Type B pancreatic cell (in vitro differentiated cells): Measurements from ENCODE around the gene MFSD6. TPM values are rescaled to one million over a fixed set of nuclear protein-coding genes. Genes with fewer than 3 reads are reported as not detected.

Experiments used
- DNase-seq: peaks from one replicate; pipeline ENCODE4 v3.0.0; 2021; ENCODE audit warnings: mixed read lengths; ENCODE audit not compliant: unreplicated experiment; ENCODE audit errors: extremely low spot score
- H3K27ac Mint-ChIP-seq: 2 replicates; pipeline ENCODE4 v1.8.0; 2021; ENCODE audit warnings: mild to moderate bottlenecking, mixed read lengths
- H3K27me3 Mint-ChIP-seq: 2 replicates; pipeline ENCODE4 v1.8.0; 2021; ENCODE audit warnings: mixed read lengths
- H3K36me3 Mint-ChIP-seq: 2 replicates; pipeline ENCODE4 v1.8.0; 2021; ENCODE audit warnings: mixed read lengths
- H3K4me1 Mint-ChIP-seq: one replicate; pipeline ENCODE4 v1.8.0; 2021; ENCODE audit warnings: mixed read lengths; ENCODE audit not compliant: unreplicated experiment
- H3K4me3 Mint-ChIP-seq: 2 replicates; pipeline ENCODE4 v1.8.0; 2021; ENCODE audit warnings: mild to moderate bottlenecking, mixed read lengths
- H3K9me3 Mint-ChIP-seq: 2 replicates; pipeline ENCODE4 v1.8.0; 2021; ENCODE audit warnings: mixed read lengths
- total RNA-seq: library from RNA; stranded (reverse); gene quantifications from 2 replicates; pipeline ENCODE4 v1.2.1, GENCODE V29; 2021; ENCODE audit warnings: low replicate concordance
- TF ChIP-seq, protein P1 (sequence below): fragments of 200-600 bp; sonication (generic); conservative IDR thresholded peaks from 2 replicates; pipeline ENCODE4 v1.5.0; 2021; ENCODE audit warnings: antibody characterized with exemption, mild to moderate bottlenecking

MFSD6 gene
- total RNA-seq, 1 donor from 2014 or later = 15.2 TPM

DNA sequence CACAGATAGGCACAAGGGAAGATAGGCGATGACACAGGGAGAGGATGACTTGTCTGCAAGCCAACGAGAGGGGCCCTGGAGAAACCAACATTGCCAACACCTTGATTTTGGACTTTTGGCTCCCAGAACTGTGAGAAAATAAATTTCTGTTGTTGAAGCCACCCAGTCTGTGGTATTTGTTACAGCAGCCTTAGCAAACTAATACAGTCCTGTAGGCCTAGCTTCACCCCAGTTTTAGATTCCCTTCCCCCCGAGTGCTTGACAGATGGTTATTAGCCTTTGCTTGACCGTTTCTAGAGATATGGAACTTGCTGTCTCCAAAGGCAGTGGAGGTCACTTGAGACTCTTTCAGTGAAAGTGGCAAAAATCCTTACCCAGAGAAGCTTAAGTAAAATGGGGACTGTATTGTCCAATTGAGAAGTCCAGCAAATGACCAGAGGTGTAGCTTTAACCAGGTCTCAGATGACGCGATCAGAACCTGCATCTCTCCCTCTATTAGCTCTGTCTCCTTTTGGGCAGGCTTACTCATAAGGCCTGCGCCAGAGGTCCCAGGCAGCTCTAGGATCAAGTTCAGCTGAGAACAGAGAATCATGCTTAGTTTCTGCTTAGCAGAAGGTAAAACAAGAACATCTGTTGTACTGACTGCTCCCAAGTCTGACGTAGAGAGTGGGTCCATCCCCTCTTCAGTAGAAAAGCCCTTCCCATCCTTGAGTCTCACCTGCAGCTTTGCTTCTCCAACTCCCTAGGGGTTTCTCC lies 50.4 kb downstream of the MFSD6 start:
- Mint-ChIP-seq H3K4me3 (no peak overlapping the region), H3K36me3 (no peaks in the 10 kb centered on the region), H3K9me3 (no peaks in the 10 kb centered on the region), H3K4me1 (no peaks in the 10 kb centered on the region), H3K27ac (no peak overlapping the region), H3K27me3 (no peaks in the 10 kb centered on the region)
- TF ChIP-seq, protein P1, sequence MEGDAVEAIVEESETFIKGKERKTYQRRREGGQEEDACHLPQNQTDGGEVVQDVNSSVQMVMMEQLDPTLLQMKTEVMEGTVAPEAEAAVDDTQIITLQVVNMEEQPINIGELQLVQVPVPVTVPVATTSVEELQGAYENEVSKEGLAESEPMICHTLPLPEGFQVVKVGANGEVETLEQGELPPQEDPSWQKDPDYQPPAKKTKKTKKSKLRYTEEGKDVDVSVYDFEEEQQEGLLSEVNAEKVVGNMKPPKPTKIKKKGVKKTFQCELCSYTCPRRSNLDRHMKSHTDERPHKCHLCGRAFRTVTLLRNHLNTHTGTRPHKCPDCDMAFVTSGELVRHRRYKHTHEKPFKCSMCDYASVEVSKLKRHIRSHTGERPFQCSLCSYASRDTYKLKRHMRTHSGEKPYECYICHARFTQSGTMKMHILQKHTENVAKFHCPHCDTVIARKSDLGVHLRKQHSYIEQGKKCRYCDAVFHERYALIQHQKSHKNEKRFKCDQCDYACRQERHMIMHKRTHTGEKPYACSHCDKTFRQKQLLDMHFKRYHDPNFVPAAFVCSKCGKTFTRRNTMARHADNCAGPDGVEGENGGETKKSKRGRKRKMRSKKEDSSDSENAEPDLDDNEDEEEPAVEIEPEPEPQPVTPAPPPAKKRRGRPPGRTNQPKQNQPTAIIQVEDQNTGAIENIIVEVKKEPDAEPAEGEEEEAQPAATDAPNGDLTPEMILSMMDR = no peak
- DNase-seq = no peak

DNA sequence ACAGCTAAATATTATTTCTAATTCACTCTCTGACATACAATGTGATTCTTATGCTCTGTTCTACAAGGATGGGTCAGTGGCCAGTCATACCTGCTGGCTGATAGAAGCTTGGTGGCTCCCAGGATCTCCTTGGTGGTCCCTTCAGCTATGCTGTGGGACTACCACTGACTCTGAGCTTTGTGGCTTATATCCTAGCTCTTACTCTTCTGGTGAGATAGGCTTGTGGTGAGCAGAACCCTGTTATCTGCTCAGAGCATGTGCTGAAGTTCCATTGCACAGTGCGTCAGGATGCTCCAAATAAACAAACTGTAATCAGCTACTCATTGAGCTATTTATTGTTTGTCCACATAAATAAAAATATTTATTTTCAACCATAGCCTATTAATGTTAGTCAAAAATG lies 51.7 kb downstream of the MFSD6 start:
- H3K36me3 Mint-ChIP-seq = no peaks in the 10 kb centered on the region
- TF ChIP-seq, protein P1 = no peak
- DNase-seq = no peak
- H3K9me3 Mint-ChIP-seq = no peaks in the 10 kb centered on the region
- no peaks in the 10 kb centered on the region for H3K4me1 Mint-ChIP-seq
- no peak overlapping the region for H3K4me3 Mint-ChIP-seq
- H3K27ac Mint-ChIP-seq = no peak overlapping the region
- no peaks in the 10 kb centered on the region for H3K27me3 Mint-ChIP-seq

DNA sequence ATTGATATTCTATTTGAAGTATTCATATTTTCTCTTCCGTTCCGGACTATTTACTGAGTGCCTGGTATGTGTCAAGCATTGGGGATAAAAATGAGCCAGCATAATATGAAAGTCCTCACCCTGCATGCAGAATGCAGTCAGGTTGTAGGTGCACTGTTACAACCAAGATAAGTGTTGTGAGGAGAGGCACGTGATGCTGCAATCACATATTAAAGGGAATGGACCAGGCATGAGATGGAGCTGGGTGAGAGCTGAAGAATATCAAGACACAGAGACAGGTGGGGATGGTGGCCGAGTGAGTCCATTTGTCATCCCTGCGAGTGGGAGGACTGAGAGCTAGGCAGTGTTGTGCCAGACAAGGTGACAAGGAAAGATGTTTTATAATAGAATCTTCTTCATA lies 52.3 kb downstream of the MFSD6 start:
- DNase-seq = no peak
- H3K27me3 Mint-ChIP-seq = no peaks in the 10 kb centered on the region
- H3K4me1 Mint-ChIP-seq = no peaks in the 10 kb centered on the region
- no peak overlapping the region for H3K4me3 Mint-ChIP-seq
- H3K27ac Mint-ChIP-seq = no peak overlapping the region
- no peaks in the 10 kb centered on the region for H3K36me3 Mint-ChIP-seq
- TF ChIP-seq, protein P1 = no peak
- no peaks in the 10 kb centered on the region for H3K9me3 Mint-ChIP-seq

DNA sequence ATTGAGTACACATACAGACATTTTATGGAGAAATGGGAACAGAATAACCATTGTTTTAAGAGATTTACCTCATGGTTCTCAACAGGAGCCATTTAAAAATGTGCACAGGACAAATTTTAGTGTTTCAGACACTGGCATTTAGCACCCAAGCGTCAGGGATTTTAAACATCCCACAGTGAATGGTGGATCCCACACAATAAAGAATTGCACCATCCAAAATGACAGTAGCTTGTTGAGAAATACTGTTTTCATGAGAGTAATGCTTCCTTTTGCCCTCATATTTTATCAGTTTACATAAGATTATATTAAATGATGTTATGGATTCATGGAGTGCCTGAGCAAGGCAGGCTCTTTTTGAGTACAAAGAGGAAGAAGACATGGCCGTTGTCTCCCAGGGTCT lies 54.0 kb downstream of the MFSD6 start:
- DNase-seq = no peak
- Mint-ChIP-seq H3K27me3 (no peaks in the 10 kb centered on the region), H3K27ac (no peak overlapping the region), H3K9me3 (no peaks in the 10 kb centered on the region), H3K36me3 (no peaks in the 10 kb centered on the region), H3K4me1 (peaks cover 8% of the 10 kb centered on the region), H3K4me3 (no peak overlapping the region)
- TF ChIP-seq, protein P1 = no peak

DNA sequence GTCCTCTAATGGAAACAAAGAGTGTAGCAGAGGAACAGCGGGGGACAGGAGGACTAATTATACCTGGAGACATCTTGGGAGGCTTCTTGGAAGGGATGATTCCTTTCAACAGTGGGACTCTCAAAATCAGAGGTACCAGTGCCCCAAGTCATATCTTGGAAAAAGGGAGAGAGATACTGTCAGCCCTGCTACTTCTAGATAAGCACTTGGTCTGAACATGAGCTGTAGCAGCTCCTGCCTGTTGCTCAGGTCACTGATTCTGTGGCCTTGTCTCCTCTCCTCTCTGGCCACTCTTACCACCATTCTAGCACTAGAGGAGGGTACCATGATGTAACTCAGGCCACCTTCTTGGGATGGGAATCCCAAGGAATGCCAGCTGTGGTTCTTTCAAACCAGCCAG lies 54.5 kb downstream of the MFSD6 start:
- Mint-ChIP-seq H3K27ac (no peak overlapping the region), H3K4me3 (no peak overlapping the region), H3K4me1 (peaks cover 11% of the 10 kb centered on the region), H3K9me3 (no peaks in the 10 kb centered on the region), H3K36me3 (peaks cover 1% of the 10 kb centered on the region), H3K27me3 (no peaks in the 10 kb centered on the region)
- no peak for DNase-seq
- TF ChIP-seq, protein P1 = no peak
